Lower leg skin (tissue), 3 donors: ENCODE measurements around the gene SSRP1.

Experiments used
- POLR2A ChIP-seq, 2 donors: fragments of 450-650 bp; IDR thresholded peaks; one replicate each; pipeline ENCODE4 v1.6.1; 2016 to 2017; ENCODE audit warnings: antibody characterized with exemption in 2 of 2, mild to moderate bottlenecking in 1 of 2, moderate library complexity in 1 of 2
- TF ChIP-seq, protein P1 (sequence below), 3 donors: fragments of 450-650 bp; IDR thresholded peaks; one replicate each; pipeline ENCODE4 v1.5.1; 2016; ENCODE audit warnings: antibody characterized with exemption in 3 of 3, mild to moderate bottlenecking in 3 of 3, moderate library complexity in 2 of 3

DNA sequence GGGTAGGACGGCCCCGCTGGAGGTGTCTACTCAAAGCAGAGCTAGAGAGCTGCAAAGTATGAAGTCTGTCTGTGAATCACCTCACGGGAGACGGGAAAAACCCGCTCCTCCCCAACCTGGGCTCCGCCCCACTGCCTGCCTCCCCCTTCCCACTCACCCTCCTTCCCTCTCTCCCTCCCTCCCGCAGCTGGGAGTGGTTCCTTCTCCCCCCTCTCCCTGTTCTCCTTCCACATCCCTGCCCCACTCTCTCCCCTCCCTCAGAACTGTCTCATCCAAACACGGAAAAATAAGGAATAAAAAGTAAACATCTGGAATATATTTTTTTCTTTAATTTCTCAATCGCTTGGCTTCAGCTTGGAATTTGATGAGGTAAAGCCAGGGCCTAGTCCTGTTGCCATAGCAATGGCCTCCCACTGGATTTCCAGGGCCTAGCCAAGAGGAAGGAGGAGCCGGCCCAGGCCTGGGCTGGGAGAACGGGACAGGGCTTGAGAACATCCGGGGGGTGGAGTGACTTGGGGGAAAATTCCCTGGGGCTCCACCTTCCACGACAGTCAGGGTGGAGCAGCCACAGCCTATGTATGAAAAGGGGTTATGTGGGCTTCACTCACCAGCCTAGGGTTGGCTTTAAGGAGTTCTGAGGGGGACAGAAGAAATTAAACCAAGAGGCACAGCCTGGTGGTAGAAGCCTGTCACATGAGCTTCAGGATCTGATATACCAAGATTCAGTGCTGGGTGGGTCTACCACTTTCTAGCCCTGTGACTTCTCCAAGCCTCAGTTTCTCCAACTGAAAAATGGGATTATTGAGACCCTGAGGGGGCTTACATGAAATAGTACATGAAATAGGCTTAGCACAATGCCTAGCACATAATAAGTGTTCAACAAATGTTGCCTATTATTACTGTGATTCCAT is 13.2 kb downstream of the SSRP1 start:
- TF ChIP-seq, protein P1, sequence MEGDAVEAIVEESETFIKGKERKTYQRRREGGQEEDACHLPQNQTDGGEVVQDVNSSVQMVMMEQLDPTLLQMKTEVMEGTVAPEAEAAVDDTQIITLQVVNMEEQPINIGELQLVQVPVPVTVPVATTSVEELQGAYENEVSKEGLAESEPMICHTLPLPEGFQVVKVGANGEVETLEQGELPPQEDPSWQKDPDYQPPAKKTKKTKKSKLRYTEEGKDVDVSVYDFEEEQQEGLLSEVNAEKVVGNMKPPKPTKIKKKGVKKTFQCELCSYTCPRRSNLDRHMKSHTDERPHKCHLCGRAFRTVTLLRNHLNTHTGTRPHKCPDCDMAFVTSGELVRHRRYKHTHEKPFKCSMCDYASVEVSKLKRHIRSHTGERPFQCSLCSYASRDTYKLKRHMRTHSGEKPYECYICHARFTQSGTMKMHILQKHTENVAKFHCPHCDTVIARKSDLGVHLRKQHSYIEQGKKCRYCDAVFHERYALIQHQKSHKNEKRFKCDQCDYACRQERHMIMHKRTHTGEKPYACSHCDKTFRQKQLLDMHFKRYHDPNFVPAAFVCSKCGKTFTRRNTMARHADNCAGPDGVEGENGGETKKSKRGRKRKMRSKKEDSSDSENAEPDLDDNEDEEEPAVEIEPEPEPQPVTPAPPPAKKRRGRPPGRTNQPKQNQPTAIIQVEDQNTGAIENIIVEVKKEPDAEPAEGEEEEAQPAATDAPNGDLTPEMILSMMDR (IDR thresholded peaks at IDR 0.05), result no peak
- no peak for TF ChIP-seq POLR2A (IDR thresholded peaks at IDR 0.05)
